OCI-LY3 (cell line): ENCODE measurements around the gene EFCAB10.

Experiments used
- EZH2phosphoT487 ChIP-seq: fragments of 200-600 bp; shearing (Covaris generic); IDR thresholded peaks from 2 replicates; pipeline ENCODE4 v1.6.1; 2018; ENCODE audit warnings: antibody characterized with exemption, mixed run types, low read depth
- TF ChIP-seq, protein P1 (sequence below): fragments of 200-600, 300-600 bp; sonication (generic); IDR thresholded peaks from 2 replicates; pipeline ENCODE4 v1.5.1; 2014; ENCODE audit warnings: antibody characterized with exemption, low read length, low read depth

DNA sequence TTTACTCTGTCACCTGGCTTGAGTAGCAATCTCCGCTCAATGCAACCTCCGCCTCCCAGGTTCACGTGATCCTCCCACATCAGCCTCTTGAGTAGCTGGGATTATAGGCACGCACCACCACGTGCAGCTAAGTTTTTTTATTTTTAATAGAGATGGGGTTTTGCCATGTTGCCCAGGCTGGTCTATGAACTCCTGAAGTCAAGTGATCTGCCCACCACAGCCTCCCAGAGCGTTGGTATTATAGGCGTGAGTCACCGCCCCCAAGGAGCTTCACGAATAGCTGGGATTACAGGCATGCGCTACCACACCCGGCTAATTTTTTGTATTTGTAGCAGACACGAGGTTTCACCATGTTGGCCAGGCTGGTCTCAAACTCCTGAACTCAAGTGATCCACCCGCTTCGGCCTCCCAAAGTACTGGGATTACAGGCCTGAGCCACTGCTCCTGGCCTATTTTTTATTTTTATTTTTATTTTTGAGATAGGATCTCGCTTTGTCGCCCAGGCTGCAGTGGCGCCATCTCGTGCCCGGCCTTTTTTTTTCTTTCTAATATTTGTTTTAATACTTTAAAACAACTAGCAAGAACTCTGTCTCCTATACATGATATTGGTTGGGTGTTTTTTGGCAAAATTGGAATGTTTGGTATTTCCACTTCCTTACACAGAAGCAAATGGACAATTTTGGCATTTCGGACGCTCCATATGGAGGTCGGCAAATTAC, 1.1 kb downstream of the EFCAB10 start:
- TF ChIP-seq, protein P1, sequence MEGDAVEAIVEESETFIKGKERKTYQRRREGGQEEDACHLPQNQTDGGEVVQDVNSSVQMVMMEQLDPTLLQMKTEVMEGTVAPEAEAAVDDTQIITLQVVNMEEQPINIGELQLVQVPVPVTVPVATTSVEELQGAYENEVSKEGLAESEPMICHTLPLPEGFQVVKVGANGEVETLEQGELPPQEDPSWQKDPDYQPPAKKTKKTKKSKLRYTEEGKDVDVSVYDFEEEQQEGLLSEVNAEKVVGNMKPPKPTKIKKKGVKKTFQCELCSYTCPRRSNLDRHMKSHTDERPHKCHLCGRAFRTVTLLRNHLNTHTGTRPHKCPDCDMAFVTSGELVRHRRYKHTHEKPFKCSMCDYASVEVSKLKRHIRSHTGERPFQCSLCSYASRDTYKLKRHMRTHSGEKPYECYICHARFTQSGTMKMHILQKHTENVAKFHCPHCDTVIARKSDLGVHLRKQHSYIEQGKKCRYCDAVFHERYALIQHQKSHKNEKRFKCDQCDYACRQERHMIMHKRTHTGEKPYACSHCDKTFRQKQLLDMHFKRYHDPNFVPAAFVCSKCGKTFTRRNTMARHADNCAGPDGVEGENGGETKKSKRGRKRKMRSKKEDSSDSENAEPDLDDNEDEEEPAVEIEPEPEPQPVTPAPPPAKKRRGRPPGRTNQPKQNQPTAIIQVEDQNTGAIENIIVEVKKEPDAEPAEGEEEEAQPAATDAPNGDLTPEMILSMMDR: peak; percentile 29
- TF ChIP-seq EZH2phosphoT487: no peak
